HG03432 (cell line): ENCODE results near the gene HNRNPF.

Experiments used
- ATAC-seq: cut with Tn5 transposase; IDR thresholded peaks from one replicate; pipeline ENCODE4 v1.9.1; 2021; ENCODE audit warnings: mild to moderate bottlenecking, moderate library complexity; ENCODE audit not compliant: unreplicated experiment

Gene HNRNPF

GRCh38 chr10:43380610-43381222, 28.3 kb downstream of the HNRNPF start:
- no peak for ATAC-seq

- ATAC-seq, result no peak
Measured at GRCh38 chr10:43377424-43377883, 31.5 kb downstream of the HNRNPF start.

DNA sequence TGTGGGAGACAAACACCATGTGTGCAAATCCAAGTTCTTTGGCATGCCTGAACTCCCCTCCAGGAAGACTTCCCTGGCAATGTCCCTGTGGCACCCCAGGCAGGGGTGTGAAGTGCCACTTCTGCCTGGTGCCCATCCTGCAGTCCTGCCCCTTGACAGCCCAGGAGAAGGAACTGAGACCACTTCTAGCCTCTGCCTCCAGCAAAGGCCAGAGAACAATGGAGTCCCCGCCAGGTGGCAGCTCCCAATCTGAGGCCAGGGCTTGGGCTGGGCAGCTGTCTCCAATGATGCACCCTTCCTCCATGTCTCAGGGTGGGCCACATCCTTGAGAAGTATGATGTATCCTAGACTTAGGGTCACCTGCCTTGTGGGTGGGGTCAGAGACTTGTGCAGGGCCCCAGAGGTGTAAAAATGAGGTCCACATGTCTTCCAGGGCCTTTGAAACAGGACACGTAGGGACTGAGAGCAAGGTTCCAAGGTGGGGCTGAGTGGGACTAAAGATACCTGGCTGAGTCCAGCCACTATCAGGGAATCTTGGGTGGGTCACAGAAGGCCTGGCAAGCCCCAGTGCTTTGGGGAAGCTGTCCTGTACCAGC, 32.1 kb downstream of the HNRNPF start:
- no peak for ATAC-seq

GRCh38 chr10:43376046-43376635, 32.8 kb downstream of the HNRNPF start:
- no peak for ATAC-seq

GRCh38 chr10:43375401-43376020, 33.5 kb downstream of the HNRNPF start:
- no peak for ATAC-seq

- ATAC-seq, result no peak
Measured at GRCh38 chr10:43374194-43374593, 34.8 kb downstream of the HNRNPF start.

- ATAC-seq, result no peak
Measured at GRCh38 chr10:43373461-43373860, 35.5 kb downstream of the HNRNPF start.

- no peak for ATAC-seq
Measured at GRCh38 chr10:43372765-43373361, 36.1 kb downstream of the HNRNPF start.

GRCh38 chr10:43371418-43371817, 37.6 kb downstream of the HNRNPF start, which contains the start of gene FXYD4:
Gene FXYD4, plus strand, starts transcription at chr10:43371636. Its CDS starts 2,111 bp downstream, at chr10:43373747.
- no peak for ATAC-seq

- ATAC-seq, result no peak
Measured at GRCh38 chr10:43370671-43371215, 38.2 kb downstream of the HNRNPF start.

GRCh38 chr10:43369921-43370320, 39.1 kb downstream of the HNRNPF start:
- ATAC-seq, result no peak

DNA sequence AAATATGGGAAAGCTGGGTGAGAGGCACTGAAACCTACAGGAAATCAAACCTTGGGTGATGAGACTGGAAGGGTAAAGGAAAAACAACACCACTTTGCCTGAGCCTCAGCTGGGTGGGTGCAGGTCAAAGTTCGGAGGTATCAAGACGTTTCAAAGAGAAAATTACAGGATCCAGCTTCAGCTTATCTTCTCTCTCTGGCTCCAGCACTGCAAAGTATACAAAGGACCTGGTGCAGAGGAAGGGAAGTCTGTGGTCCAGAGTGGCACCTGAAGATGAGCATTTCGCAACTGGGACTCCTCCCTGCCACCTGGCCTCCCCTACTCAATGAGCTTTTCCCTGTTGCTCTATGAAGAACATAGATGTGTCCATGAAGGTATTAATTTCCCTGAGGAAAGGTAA, 44.0 kb downstream of the HNRNPF start:
- ATAC-seq, result no peak

GRCh38 chr10:43362191-43362839, 46.7 kb downstream of the HNRNPF start:
- peak; percentile 98 for ATAC-seq

DNA sequence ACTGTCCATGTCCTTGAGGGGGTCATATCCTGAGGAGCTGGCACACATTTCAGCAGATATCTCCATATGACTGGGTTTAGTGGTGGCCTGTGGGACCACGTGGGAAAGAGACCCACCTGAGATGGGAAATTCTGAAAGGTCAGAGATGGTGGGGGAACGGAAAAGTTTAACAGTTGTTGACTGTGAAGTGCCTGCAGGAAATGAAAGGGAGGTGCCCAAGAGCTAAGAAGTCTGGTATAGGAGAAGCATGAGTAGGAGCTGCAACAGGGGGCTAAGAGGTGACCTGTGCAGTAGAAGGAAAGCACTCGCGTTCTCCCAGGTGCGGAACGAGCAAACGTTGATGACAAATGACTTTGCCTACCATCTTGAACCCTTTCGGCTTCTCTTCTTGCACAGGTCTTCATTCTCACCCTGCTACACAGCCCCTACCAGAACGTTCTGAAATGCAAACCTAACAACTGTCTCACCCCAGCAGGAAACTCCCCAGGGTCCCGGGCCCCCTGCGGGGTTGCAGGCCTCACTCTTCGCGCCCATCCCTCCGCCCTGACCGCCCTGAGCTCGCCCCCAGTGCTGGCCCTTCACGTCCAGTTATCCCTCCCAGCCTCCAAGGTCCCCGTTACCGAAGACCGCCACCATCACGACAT, 47.3 kb downstream of the HNRNPF start:
- no peak for ATAC-seq

DNA sequence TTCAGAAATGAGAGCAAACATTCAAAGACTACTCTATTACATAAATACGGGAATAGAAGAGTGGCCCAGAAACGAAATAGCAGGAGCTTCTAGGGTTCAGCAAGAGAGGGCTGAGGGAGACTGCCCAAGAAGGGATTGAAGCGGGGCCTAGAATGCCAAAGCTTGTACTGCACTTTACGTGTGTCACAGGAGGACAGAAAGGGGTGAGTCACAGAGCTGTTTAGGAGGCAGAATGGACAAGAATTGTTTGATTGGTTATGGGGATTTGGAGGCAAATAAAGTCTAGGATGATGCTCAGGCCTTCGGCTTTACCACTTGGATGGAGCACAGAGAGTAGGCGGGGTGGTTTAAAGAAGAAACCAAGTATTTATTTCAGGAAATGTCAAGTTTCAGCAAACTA, 48.9 kb downstream of the HNRNPF start:
- ATAC-seq, result no peak

- no peak for ATAC-seq
Measured at GRCh38 chr10:43355749-43356371, 53.1 kb downstream of the HNRNPF start.

GRCh38 chr10:43354879-43355380, 54.1 kb downstream of the HNRNPF start:
- no peak for ATAC-seq

- no peak for ATAC-seq
Measured at GRCh38 chr10:43354330-43354635, 54.7 kb downstream of the HNRNPF start.

GRCh38 chr10:43353495-43354329, 55.3 kb downstream of the HNRNPF start:
- ATAC-seq, result no peak
